PFSK-1 (cell line): Measurements from ENCODE around the gene UCKL1.

Source experiments
- FOXP2 ChIP-seq: optimal IDR thresholded peaks from 2 replicates; pipeline ENCODE3; 2011; ENCODE audit warnings: borderline replicate concordance, control low read depth, inconsistent platforms; ENCODE audit not compliant: insufficient read depth; ENCODE audit errors: extremely low read length, extremely low read depth
- POLR2AphosphoS5 ChIP-seq: IDR thresholded peaks from 2 replicates; pipeline ENCODE4 v1.6.1; 2012; ENCODE audit warnings: low read depth, mild to moderate bottlenecking, control low read depth, low read length, moderate library complexity
- SIN3A ChIP-seq: IDR thresholded peaks from 2 replicates; pipeline ENCODE4 v1.6.1; 2012; ENCODE audit warnings: mild to moderate bottlenecking, low read length, moderate library complexity, borderline replicate concordance; ENCODE audit not compliant: insufficient read depth
- TF ChIP-seq, protein P1 (sequence below), 2 experiments: IDR thresholded peaks; 2 replicates each; pipeline versions ENCODE4 v1.6.1 to v1.8.0; 2011 to 2012; ENCODE audit warnings: low read depth in 2 of 2, low read length in 2 of 2, control low read depth in 1 of 2, inconsistent platforms in 1 of 2, mild to moderate bottlenecking in 1 of 2, moderate library complexity in 1 of 2; ENCODE audit not compliant: insufficient read depth in 1 of 2

DNA sequence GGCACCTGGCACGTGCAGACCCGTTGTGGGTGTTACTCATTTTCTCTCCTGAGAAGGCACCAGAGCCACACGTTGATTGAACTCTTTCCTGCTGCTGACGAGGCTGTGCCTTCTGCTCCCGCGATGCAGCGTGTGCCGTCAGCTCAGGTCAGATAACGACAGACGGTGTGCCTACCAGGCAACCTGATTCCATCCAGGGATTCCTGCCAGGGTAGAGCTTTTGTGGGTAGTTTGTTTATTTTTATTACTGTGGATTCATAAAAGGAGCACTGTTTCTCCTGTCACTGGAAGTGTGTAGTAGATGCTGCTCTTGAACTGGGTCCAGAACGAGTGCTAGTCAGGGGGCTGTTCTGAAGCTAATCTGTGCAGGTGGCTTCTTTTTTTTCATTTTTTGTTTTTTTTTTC is 45.4 kb upstream of the UCKL1 start:
- TF ChIP-seq SIN3A (no peak), FOXP2 (no peak), POLR2AphosphoS5 (no peak)
- TF ChIP-seq, protein P1, sequence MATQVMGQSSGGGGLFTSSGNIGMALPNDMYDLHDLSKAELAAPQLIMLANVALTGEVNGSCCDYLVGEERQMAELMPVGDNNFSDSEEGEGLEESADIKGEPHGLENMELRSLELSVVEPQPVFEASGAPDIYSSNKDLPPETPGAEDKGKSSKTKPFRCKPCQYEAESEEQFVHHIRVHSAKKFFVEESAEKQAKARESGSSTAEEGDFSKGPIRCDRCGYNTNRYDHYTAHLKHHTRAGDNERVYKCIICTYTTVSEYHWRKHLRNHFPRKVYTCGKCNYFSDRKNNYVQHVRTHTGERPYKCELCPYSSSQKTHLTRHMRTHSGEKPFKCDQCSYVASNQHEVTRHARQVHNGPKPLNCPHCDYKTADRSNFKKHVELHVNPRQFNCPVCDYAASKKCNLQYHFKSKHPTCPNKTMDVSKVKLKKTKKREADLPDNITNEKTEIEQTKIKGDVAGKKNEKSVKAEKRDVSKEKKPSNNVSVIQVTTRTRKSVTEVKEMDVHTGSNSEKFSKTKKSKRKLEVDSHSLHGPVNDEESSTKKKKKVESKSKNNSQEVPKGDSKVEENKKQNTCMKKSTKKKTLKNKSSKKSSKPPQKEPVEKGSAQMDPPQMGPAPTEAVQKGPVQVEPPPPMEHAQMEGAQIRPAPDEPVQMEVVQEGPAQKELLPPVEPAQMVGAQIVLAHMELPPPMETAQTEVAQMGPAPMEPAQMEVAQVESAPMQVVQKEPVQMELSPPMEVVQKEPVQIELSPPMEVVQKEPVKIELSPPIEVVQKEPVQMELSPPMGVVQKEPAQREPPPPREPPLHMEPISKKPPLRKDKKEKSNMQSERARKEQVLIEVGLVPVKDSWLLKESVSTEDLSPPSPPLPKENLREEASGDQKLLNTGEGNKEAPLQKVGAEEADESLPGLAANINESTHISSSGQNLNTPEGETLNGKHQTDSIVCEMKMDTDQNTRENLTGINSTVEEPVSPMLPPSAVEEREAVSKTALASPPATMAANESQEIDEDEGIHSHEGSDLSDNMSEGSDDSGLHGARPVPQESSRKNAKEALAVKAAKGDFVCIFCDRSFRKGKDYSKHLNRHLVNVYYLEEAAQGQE (IDR thresholded peaks at IDR 0.05; ENCODE audit: insufficient read depth in 1 of 2, low read depth in 2 of 2, low read length in 2 of 2), result no peak
